NCI-H774 (cell line): Measurements from ENCODE around the gene TESK2.
A peak's percentile ranks its signal among the peaks of the same experiment; 100 is the strongest.
"Not testable (repeated sequence)": the region's sequence is repeated elsewhere in the genome, so short reads cannot be mapped to it uniquely, and the experiment has no call there.

Source experiments
- DNase-seq: peaks from one replicate; lab custom pipeline; 2025; lab: John Stamatoyannopoulos, UW

Gene TESK2

GRCh38 chr1:45510036-45510971 lies 19.3 kb upstream of the TESK2 start:
- no peak for DNase-seq

GRCh38 chr1:45508295-45509151 lies 17.6 kb upstream of the TESK2 start:
- DNase-seq = no peak

- DNase-seq = no peak
These were observed 16.9 kb upstream of the TESK2 start for GRCh38 chr1:45507893-45508292.

- no peak for DNase-seq
These were observed 16.2 kb upstream of the TESK2 start for GRCh38 chr1:45507195-45507594.

GRCh38 chr1:45503462-45504360 lies 12.7 kb upstream of the TESK2 start:
- DNase-seq = no peak

GRCh38 chr1:45501505-45501859 lies 10.5 kb upstream of the TESK2 start:
- DNase-seq = no peak

- DNase-seq = no peak
These were observed 8.4 kb upstream of the TESK2 start for GRCh38 chr1:45499415-45499769.

GRCh38 chr1:45498279-45498678 lies 7.3 kb upstream of the TESK2 start:
- no peak for DNase-seq

- DNase-seq = peak; percentile 44
These were observed 2.2 kb upstream of the TESK2 start for GRCh38 chr1:45493116-45493697.

GRCh38 chr1:45492691-45493090 lies 1.7 kb upstream of the TESK2 start:
- no peak for DNase-seq

GRCh38 chr1:45491487-45492260 lies 711 bp upstream of the TESK2 start:
- DNase-seq = no peak

GRCh38 chr1:45490121-45490625 lies 790 bp downstream of the TESK2 start:
- DNase-seq = peak; percentile 52

GRCh38 chr1:45489379-45489778 lies 1.6 kb downstream of the TESK2 start:
- not testable (repeated sequence) for DNase-seq

- DNase-seq = no peak
These were observed 2.1 kb downstream of the TESK2 start for GRCh38 chr1:45488666-45489377.

- no peak for DNase-seq
These were observed 5.0 kb downstream of the TESK2 start for GRCh38 chr1:45485949-45486348.

- no peak for DNase-seq
These were observed 11.8 kb downstream of the TESK2 start for GRCh38 chr1:45479039-45479748.

- peak; percentile 39 for DNase-seq
These were observed 12.7 kb downstream of the TESK2 start for GRCh38 chr1:45478121-45478814.

GRCh38 chr1:45477646-45478045 lies 13.3 kb downstream of the TESK2 start:
- DNase-seq = peak; percentile 31

GRCh38 chr1:45474194-45474593 lies 16.8 kb downstream of the TESK2 start:
- not testable (repeated sequence) for DNase-seq
